SK-N-SH (cell line): ENCODE measurements around the gene MRPS34. TPM values are rescaled to one million over a fixed set of nuclear protein-coding genes. Genes with fewer than 3 reads are reported as not detected.
A peak's percentile ranks its signal among the peaks of the same experiment; 100 is the strongest.

Source experiments
- CTCF ChIA-PET: fragments of 300-600, 350-600 bp; formaldehyde crosslinking; extraction: SDS; loops from one replicate; lab custom pipeline; 2021; lab: Yijun Ruan, JAX
- POLR2A ChIA-PET: fragments of 350-600 bp; sonication (Branson Sonifier 250); formaldehyde crosslinking; extraction: SDS; loops from one replicate; lab custom pipeline; 2020; ENCODE audit warnings: antibody characterized with exemption, inconsistent platforms; lab: Yijun Ruan, JAX
- DNase-seq: peaks from one replicate; pipeline ENCODE4 v3.0.0; 2012
- H2AFZ ChIP-seq: fragments of 200-600 bp; sonication (generic); 2 replicates; pipeline ENCODE4 v1.8.1; 2016; ENCODE audit warnings: antibody characterized with exemption, mild to moderate bottlenecking, low read depth
- H3F3A ChIP-seq: fragments of 200-600 bp; sonication (generic); replicated peaks from 2 replicates; pipeline ENCODE3; 2016; ENCODE audit warnings: antibody characterized with exemption, mild to moderate bottlenecking; ENCODE audit not compliant: insufficient read depth
- H3K27ac ChIP-seq, 2 experiments: fragments of 200-500 bp in 1 of 2; fragments of 200-600 bp in 1 of 2; sonication (Bioruptor generic) in 1 of 2; sonication (generic), shearing (Covaris generic) in 1 of 2; 2 replicates each; pipeline versions ENCODE4 v1.5.1 to v1.6.1; 2014 to 2016; ENCODE audit warnings: low read depth in 2 of 2, inconsistent platforms in 1 of 2, low read length in 1 of 2, mild to moderate bottlenecking in 1 of 2, mixed read lengths in 1 of 2
- H3K27me3 ChIP-seq: fragments of 200-600 bp; sonication (generic), shearing (Covaris generic); 2 replicates; pipeline ENCODE4 v1.6.1; 2016; ENCODE audit warnings: mixed run types; ENCODE audit not compliant: insufficient read depth
- H3K36me3 ChIP-seq, 2 experiments: fragments of 200-500 bp in 1 of 2; fragments of 200-600 bp in 1 of 2; sonication (Bioruptor generic) in 1 of 2; sonication (generic) in 1 of 2; replicated peaks in 1 of 2; 2 replicates each; pipeline versions ENCODE3 to v1.5.1; 2014 to 2016; ENCODE audit warnings: low read length in 1 of 2, mild to moderate bottlenecking in 1 of 2; ENCODE audit not compliant: insufficient read depth in 2 of 2, control insufficient read depth in 1 of 2
- H3K4me1 ChIP-seq, 2 experiments: fragments of 200-500 bp in 1 of 2; fragments of 200-600 bp in 1 of 2; sonication (Bioruptor generic) in 1 of 2; sonication (generic), shearing (Covaris generic) in 1 of 2; 2 replicates each; pipeline versions ENCODE4 v1.5.1 to v1.6.1; 2014 to 2016; ENCODE audit warnings: low read depth in 1 of 2, low read length in 1 of 2, mixed run types in 1 of 2; ENCODE audit not compliant: insufficient read depth in 2 of 2, control insufficient read depth in 1 of 2
- H3K4me2 ChIP-seq: fragments of 200-600 bp; sonication (generic), shearing (Covaris generic); 2 replicates; pipeline ENCODE4 v1.6.1; 2017; ENCODE audit warnings: mixed run types
- H3K4me3 ChIP-seq, 2 experiments: fragments of 200-500 bp in 1 of 2; fragments of 200-600 bp in 1 of 2; sonication (Bioruptor generic) in 1 of 2; sonication (generic), shearing (Covaris generic) in 1 of 2; 2 replicates each; pipeline versions ENCODE4 v1.5.1 to v1.8.1; 2014 to 2016; ENCODE audit warnings: low read depth in 2 of 2, inconsistent platforms in 1 of 2, low read length in 1 of 2, mild to moderate bottlenecking in 1 of 2, mixed read lengths in 1 of 2, moderate library complexity in 1 of 2
- H3K79me2 ChIP-seq: fragments of 200-600 bp; sonication (generic); 2 replicates; pipeline ENCODE4 v1.8.1; 2017; ENCODE audit warnings: mild to moderate bottlenecking; ENCODE audit not compliant: insufficient read depth
- H3K9ac ChIP-seq: fragments of 200-600 bp; sonication (generic); 2 replicates; pipeline ENCODE4 v1.6.1; 2017; ENCODE audit warnings: mixed run types
- H3K9me2 ChIP-seq: fragments of 200-600 bp; sonication (generic); 2 replicates; pipeline ENCODE4 v1.6.1; 2017; ENCODE audit warnings: mixed run types
- H3K9me3 ChIP-seq: fragments of 200-600 bp; sonication (generic); 2 replicates; pipeline ENCODE4 v1.6.1; 2017; ENCODE audit warnings: mixed run types, mild to moderate bottlenecking, moderate library complexity
- H4K20me1 ChIP-seq: fragments of 200-600 bp; sonication (generic); 2 replicates; pipeline ENCODE4 v1.6.1; 2017; ENCODE audit warnings: mild to moderate bottlenecking, mixed run types; ENCODE audit not compliant: insufficient read depth
- FOXM1 ChIP-seq: IDR thresholded peaks from 2 replicates; pipeline ENCODE4 v1.4.0; 2012; ENCODE audit warnings: low read depth, mild to moderate bottlenecking
- GATA2 ChIP-seq: sonication (generic); formaldehyde crosslinking; IDR thresholded peaks from 2 replicates; pipeline ENCODE4 v1.5.0; 2020; ENCODE audit warnings: mild to moderate bottlenecking, missing genetic modification reagents
- IRF3 ChIP-seq: fragments of 150-350 bp; IDR thresholded peaks from 2 replicates; pipeline ENCODE4 v1.6.1; 2016; ENCODE audit warnings: mild to moderate bottlenecking, low read depth, low read length
- JUND ChIP-seq: IDR thresholded peaks from 2 replicates; pipeline ENCODE4 v1.4.0; 2012
- NFIC ChIP-seq: IDR thresholded peaks from 2 replicates; pipeline ENCODE4 v1.4.0; 2012; ENCODE audit warnings: borderline replicate concordance
- PBX3 ChIP-seq: IDR thresholded peaks from 2 replicates; pipeline ENCODE4; 2012
- POLR2AphosphoS5 ChIP-seq: IDR thresholded peaks from 2 replicates; pipeline ENCODE4 v1.6.1; 2012; ENCODE audit warnings: low read depth, low read length
- RAD21 ChIP-seq: IDR thresholded peaks from 2 replicates; pipeline ENCODE4 v1.6.1; 2012; ENCODE audit warnings: mild to moderate bottlenecking, low read length
- RFX5 ChIP-seq: IDR thresholded peaks from 2 replicates; pipeline ENCODE4 v1.6.1; 2012; ENCODE audit warnings: mild to moderate bottlenecking, improper control_type of control experiment, low read length
- SIN3A ChIP-seq: IDR thresholded peaks from 2 replicates; pipeline ENCODE4 v1.6.1; 2012; ENCODE audit warnings: low read depth, mild to moderate bottlenecking, low read length, moderate library complexity, borderline replicate concordance
- TEAD4 ChIP-seq: IDR thresholded peaks from 2 replicates; pipeline ENCODE4 v1.4.0; 2012; ENCODE audit warnings: mild to moderate bottlenecking, borderline replicate concordance; ENCODE audit not compliant: insufficient read depth
- WGBS: methylation state at CpG from one replicate; pipeline ENCODE4 v1.1.6; 2017; ENCODE audit warnings: low lambda C conversion rate; 5-methylcytosine and 5-hydroxymethylcytosine counted together
- polyA plus RNA-seq, 3 experiments: library from polyadenylated mRNA; depleted of rRNA; stranded (reverse); fragments of >200 nt; gene quantifications; 2 replicates each; pipeline ENCODE4 v1.2.3, GENCODE V29; 2012
- TF ChIP-seq, protein P1 (sequence below): IDR thresholded peaks from 2 replicates; pipeline ENCODE4 v1.6.1; 2012; ENCODE audit warnings: mild to moderate bottlenecking, low read depth, low read length, moderate library complexity

Gene MRPS34
- polyA plus RNA-seq, 1 of the 3 experiments (the other 2 are of a cell fraction), result 156 TPM

GRCh38 chr16:1778200-1779179 lies 5.6 kb upstream of the MRPS34 start:
- 93% methylated on average over 22 of the region's 34 CpGs for WGBS
- H3K4me1 ChIP-seq, result peaks cover 0 to 21% of the 10 kb centered on the region in 2 experiments; a peak in 2 of 4 replicates
- H3K79me2 ChIP-seq, result peaks cover 42% of the 10 kb centered on the region
- no peak overlapping the region for H2AFZ ChIP-seq
- no peak overlapping the region for H3K4me3 ChIP-seq
- ChIA-PET CTCF (interaction anchor here (0.6 kb wide), 1 partner anchor 375 kb away, joined by 4 read pairs; no protein-coding TSS in a partner anchor), POLR2A (no interaction called here)
- H4K20me1 ChIP-seq, result peaks cover 13% of the 10 kb centered on the region; the same call in 1 of the 2 replicates
- peaks cover 3 to 37% of the 10 kb centered on the region in 2 experiments for H3K36me3 ChIP-seq
- H3K9ac ChIP-seq, result no peak overlapping the region
- peaks cover 8% of the 10 kb centered on the region for H3F3A ChIP-seq
- no peaks in the 10 kb centered on the region for H3K27me3 ChIP-seq
- no peaks in the 10 kb centered on the region for H3K9me2 ChIP-seq
- TF ChIP-seq GATA2 (CRISPR knock-in tag), result no peak
- TF ChIP-seq FOXM1, result no peak
- peak; percentile 24 for TF ChIP-seq POLR2AphosphoS5
- TF ChIP-seq TEAD4, result no peak
- TF ChIP-seq, protein P1, sequence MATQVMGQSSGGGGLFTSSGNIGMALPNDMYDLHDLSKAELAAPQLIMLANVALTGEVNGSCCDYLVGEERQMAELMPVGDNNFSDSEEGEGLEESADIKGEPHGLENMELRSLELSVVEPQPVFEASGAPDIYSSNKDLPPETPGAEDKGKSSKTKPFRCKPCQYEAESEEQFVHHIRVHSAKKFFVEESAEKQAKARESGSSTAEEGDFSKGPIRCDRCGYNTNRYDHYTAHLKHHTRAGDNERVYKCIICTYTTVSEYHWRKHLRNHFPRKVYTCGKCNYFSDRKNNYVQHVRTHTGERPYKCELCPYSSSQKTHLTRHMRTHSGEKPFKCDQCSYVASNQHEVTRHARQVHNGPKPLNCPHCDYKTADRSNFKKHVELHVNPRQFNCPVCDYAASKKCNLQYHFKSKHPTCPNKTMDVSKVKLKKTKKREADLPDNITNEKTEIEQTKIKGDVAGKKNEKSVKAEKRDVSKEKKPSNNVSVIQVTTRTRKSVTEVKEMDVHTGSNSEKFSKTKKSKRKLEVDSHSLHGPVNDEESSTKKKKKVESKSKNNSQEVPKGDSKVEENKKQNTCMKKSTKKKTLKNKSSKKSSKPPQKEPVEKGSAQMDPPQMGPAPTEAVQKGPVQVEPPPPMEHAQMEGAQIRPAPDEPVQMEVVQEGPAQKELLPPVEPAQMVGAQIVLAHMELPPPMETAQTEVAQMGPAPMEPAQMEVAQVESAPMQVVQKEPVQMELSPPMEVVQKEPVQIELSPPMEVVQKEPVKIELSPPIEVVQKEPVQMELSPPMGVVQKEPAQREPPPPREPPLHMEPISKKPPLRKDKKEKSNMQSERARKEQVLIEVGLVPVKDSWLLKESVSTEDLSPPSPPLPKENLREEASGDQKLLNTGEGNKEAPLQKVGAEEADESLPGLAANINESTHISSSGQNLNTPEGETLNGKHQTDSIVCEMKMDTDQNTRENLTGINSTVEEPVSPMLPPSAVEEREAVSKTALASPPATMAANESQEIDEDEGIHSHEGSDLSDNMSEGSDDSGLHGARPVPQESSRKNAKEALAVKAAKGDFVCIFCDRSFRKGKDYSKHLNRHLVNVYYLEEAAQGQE, result no peak
- no peak for DNase-seq
- no peak overlapping the region for H3K4me2 ChIP-seq
- H3K9me3 ChIP-seq, result no peaks in the 10 kb centered on the region
- no peak overlapping the region for H3K27ac ChIP-seq

DNA sequence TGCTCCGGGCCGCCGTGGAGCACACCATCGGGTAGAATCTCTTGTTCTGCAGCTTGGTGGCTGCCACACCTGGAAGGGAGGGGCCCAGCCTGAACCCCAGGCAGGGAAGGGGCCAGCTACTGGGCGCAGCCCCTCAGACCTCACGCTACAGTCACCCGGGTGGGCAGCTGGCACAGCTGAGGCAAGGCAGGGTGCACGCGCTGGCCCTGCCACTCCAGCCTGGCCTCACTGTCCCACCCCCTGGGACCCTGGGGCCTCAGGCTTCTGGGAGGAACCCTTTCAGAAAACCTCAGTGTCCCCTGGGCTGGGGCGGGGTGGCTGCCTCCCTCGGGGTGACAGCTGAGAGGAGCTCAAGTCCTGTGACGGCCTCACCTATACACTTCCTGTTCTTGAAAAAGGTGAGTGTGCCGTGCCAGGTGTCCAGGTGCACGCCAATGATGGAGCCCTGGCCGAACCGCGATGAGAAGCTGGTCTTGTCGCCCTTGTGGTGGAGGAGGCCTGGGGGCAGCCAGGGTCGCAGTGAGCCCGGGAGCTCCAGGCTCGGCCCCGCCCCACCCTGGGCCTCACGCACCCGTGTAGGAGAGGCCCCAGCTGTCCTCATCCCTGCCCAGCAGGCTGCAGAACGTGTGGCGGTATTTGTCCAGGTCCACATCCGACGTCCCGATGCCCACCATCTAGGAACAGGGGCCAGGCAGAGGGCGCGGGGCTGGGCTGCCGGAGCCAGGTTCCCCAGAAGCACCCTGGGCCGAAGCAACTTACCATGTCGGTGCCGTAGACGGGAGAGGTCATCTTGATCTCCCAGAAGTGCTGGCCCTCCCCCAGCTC lies 4.7 kb upstream of the MRPS34 start:
- H3K4me2 ChIP-seq, result no peak overlapping the region
- H3F3A ChIP-seq, result peaks cover 5% of the 10 kb centered on the region
- H3K9me3 ChIP-seq, result no peaks in the 10 kb centered on the region
- no peak overlapping the region; a peak in 1 of 4 replicates for H3K27ac ChIP-seq
- ChIA-PET POLR2A (interaction anchor here (1.0 kb wide), 1 partner anchor 13 kb away, joined by 3 read pairs; no protein-coding TSS in a partner anchor), CTCF (no interaction called here)
- no peaks in the 10 kb centered on the region for H3K9me2 ChIP-seq
- TF ChIP-seq RAD21, result no peak
- TF ChIP-seq TEAD4, result no peak
- TF ChIP-seq JUND, result 0 out of 2 replicates have a peak, but pooled peaks have one; percentile 3
- no peak for TF ChIP-seq POLR2AphosphoS5
- TF ChIP-seq PBX3, result peak; percentile 2; the same call in 1 of the 2 replicates
- TF ChIP-seq RFX5, result no peak
- no peak for TF ChIP-seq FOXM1
- no peak for TF ChIP-seq NFIC
- no peak for TF ChIP-seq IRF3
- TF ChIP-seq SIN3A, result no peak
- peaks cover 3 to 37% of the 10 kb centered on the region in 2 experiments for H3K36me3 ChIP-seq
- DNase-seq, result no peak
- H3K4me3 ChIP-seq, result no peak overlapping the region
- H3K4me1 ChIP-seq, result peaks cover 0 to 21% of the 10 kb centered on the region in 2 experiments; a peak in 2 of 4 replicates
- H2AFZ ChIP-seq, result no peak overlapping the region
- H4K20me1 ChIP-seq, result peaks cover 13% of the 10 kb centered on the region; the same call in 1 of the 2 replicates
- peaks cover 36% of the 10 kb centered on the region for H3K79me2 ChIP-seq
- WGBS, result 92% methylated on average over 11 of the region's 36 CpGs
- H3K27me3 ChIP-seq, result no peaks in the 10 kb centered on the region
- H3K9ac ChIP-seq, result no peak overlapping the region
